Measurements from ENCODE around the gene RXRA. TPM values are rescaled to one million over a fixed set of nuclear protein-coding genes. Genes with fewer than 3 reads are reported as not detected.

RXRA gene
- total RNA-seq, 4 donors from 2014 or later = 39.4 to 81.3 (median 67.4) TPM

DNA sequence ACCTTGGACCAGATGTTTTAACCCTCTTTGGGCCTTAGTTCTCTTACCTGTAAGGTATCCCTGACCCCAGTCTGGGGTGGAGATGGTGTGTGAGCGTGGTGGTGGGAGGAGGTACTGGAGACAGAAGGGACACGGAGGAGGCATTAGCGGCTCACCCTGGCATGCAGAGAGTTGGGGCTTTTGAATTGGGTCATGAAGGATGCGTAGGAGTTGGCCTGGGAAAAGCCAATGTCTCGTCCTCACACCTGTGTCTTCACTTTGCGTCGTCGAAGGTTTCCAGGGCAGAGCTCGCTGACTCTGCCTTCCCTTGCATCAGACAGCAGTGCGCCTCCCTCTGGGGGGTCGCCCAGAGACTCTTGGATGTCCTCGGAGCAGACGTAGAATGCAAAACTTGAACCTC lies 11.2 kb downstream of the RXRA start:
- H3K4me3 ChIP-seq (replicated peaks in 1 of 3) = no peak overlapping the region
- peaks cover 82 to 96% of the 10 kb centered on the region in 2 donors for H3K4me1 ChIP-seq
- no peaks in the 10 kb centered on the region for H3K36me3 ChIP-seq
- no peak overlapping the region for H3K27ac ChIP-seq
- no peak for TF ChIP-seq POLR2A (IDR thresholded peaks at IDR 0.05)
- TF ChIP-seq, protein P1, sequence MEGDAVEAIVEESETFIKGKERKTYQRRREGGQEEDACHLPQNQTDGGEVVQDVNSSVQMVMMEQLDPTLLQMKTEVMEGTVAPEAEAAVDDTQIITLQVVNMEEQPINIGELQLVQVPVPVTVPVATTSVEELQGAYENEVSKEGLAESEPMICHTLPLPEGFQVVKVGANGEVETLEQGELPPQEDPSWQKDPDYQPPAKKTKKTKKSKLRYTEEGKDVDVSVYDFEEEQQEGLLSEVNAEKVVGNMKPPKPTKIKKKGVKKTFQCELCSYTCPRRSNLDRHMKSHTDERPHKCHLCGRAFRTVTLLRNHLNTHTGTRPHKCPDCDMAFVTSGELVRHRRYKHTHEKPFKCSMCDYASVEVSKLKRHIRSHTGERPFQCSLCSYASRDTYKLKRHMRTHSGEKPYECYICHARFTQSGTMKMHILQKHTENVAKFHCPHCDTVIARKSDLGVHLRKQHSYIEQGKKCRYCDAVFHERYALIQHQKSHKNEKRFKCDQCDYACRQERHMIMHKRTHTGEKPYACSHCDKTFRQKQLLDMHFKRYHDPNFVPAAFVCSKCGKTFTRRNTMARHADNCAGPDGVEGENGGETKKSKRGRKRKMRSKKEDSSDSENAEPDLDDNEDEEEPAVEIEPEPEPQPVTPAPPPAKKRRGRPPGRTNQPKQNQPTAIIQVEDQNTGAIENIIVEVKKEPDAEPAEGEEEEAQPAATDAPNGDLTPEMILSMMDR (IDR thresholded peaks at IDR 0.05) = no peak
- no peaks in the 10 kb centered on the region for H3K9me3 ChIP-seq
- intact Hi-C loops (cut with DNase I) = no loop called here
- no peaks in the 10 kb centered on the region for H3K27me3 ChIP-seq
- DNase-seq = no peak
- WGBS, 2 donors = 83 to 90% methylated on average over 13 of the region's 13 CpGs

DNA sequence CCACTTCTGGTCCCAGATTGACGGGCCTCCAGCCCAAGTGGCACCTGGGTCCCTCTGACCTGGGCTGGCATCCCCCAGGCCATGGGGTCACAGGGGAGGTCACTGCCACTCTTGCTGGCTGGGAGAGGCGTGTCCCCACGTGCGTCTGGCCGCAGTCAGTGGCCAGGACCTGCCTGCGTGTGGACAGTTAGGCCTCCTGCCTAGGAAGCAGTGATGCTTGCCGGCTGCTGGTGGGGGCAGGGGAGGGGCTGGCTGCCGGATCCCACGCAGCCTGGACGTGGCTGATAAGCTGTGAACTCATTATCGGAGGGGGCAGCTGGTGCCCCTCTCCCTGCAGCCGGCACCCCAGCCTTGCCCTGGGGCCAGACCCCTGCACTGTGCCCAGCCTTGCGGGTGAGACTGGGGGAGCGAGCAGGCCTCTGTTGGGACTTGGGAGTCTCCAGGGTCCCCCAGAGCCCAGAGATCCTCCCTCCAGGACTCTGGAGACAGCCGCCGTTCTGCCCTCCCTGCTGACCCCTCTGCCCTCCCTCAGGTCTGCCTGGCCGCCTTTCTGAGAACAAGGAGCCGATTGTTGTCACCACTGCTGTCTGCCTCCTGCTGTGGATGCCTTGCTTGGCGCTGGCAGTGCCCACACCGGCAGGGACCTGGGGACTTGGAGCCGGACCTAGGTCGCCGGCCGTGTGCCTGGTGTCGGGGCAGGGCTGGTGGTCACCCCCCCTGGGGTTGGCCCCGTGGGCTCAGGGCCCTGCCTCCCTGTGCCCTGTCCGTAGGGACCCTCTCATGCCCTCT lies 12.3 kb downstream of the RXRA start:
- WGBS, 2 donors = 14 to 50% methylated on average over 5 to 9 of the region's 27 CpGs
- Histone ChIP-seq H3K27ac (peak overlapping the region; percentile 15 to 75 (median 59)), H3K9me3 (no peaks in the 10 kb centered on the region), H3K27me3 (no peaks in the 10 kb centered on the region), H3K4me3 (replicated peaks in 1 of 3) (no peak overlapping the region), H3K36me3 (no peaks in the 10 kb centered on the region), H3K4me1 (peaks cover 78 to 96% of the 10 kb centered on the region in 2 donors)
- TF ChIP-seq POLR2A (IDR thresholded peaks at IDR 0.05) = no peak
- TF ChIP-seq, protein P1 (IDR thresholded peaks at IDR 0.05) = no peak
- intact Hi-C loops (cut with DNase I) = no loop called here
- peak; percentile 62 to 65 for DNase-seq

DNA sequence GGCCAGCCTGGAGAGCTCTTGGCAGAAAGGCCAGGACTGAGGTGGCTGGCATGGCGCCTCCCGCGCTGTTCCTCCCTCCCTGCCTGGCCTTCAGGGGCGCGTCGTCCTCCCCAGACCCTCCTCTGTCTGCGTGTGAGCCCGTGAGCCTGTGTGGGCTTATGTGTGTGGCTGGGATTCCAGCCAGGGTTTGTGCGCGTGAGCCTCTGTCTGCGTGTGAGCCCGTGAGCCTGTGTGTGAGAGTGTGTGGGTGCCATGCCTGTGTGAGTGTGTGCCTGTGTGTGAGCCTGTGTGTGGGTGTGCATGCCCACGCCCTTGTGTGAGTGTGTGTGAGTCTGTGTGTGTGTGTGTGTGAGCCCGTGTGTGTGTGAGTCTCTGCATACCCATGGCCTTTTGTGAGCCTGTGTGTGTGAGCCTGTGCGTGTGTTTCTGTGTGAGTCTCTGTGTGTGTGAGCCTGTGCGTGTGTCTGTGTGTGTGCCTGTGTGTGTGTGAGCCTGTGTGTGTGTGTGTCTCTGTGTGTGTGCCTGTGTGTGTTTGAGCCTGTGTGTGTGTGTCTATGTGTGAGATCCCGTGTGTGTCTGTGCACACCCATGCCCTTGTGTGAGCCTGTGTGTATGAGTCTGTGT lies 13.0 kb downstream of the RXRA start:
- intact Hi-C loops (cut with DNase I) = no loop called here
- Histone ChIP-seq H3K36me3 (no peaks in the 10 kb centered on the region), H3K9me3 (no peaks in the 10 kb centered on the region), H3K4me3 (replicated peaks in 1 of 3) (no peak overlapping the region), H3K4me1 (peaks cover 78 to 96% of the 10 kb centered on the region in 2 donors), H3K27ac (peak overlapping the region; percentile 15 to 75 (median 59)), H3K27me3 (no peaks in the 10 kb centered on the region)
- TF ChIP-seq POLR2A (IDR thresholded peaks at IDR 0.05) = no peak
- TF ChIP-seq, protein P1 (IDR thresholded peaks at IDR 0.05) = no peak
- WGBS, 2 donors = 34 to 37% methylated on average over 10 to 14 of the region's 17 CpGs
- DNase-seq = peak in 1 of 2 donors; percentile 52

DNA sequence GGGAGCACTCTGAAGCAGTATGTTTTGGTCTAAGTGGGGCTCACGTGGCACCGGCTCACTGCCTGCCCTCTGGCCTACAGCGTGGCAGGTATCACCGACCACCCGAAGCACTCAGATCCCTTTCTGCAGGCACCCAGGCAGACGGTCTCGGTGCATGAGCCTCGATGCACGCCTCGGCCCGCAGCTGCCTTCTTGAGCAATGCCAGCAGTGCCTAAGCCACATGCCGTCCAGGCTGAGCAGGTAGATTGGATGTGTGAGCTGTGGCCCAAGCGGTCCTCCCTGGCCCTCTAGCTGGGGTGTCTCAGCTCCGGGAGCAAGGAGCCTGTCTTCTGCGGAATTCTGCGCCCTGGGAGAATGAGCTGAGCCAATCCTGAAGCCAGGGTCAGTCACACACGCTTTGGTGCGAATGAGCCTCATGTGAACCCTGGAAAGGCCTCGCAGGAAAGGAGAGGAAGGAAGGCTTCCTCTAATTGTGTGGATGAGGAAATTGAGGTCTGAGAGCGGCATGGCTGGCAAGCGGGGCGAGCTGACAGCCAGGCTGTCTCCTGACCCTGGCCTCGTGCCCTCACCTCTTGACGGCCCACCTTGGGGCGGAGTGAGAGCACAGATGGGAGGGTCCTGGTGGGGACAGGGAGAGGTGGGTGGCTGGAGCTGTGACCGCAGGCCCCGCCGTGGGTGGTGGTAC lies 14.4 kb downstream of the RXRA start:
- H3K4me3 ChIP-seq (replicated peaks in 1 of 3) = no peak overlapping the region
- DNase-seq = peak in 1 of 2 donors; percentile 39

More for the DNA sequence above, 14.4 kb downstream of the RXRA start:
- H3K9me3 ChIP-seq = no peaks in the 10 kb centered on the region
- peaks cover 82 to 98% of the 10 kb centered on the region in 2 donors for H3K4me1 ChIP-seq
- intact Hi-C loops (cut with DNase I) = no loop called here
- TF ChIP-seq POLR2A (IDR thresholded peaks at IDR 0.05) = no peak
- TF ChIP-seq, protein P1 (IDR thresholded peaks at IDR 0.05) = no peak
- WGBS, 2 donors = 71 to 75% methylated on average over 19 to 28 of the region's 28 CpGs
- H3K27me3 ChIP-seq = no peaks in the 10 kb centered on the region
- H3K36me3 ChIP-seq = no peaks in the 10 kb centered on the region
- H3K27ac ChIP-seq = peak overlapping the region; percentile 38 to 82 (median 50)

All from thyroid gland (tissue), 4 donors.